Osteocyte (in vitro differentiated cells): ENCODE results near the gene FOXK2. TPM values are rescaled to one million over a fixed set of nuclear protein-coding genes. Genes with fewer than 3 reads are reported as not detected.
"Not testable (repeated sequence)": the region's sequence is repeated elsewhere in the genome, so short reads cannot be mapped to it uniquely, and the experiment has no call there.

Source experiments
- DNase-seq: peaks from one replicate; pipeline ENCODE4 v3.0.0; 2021; ENCODE audit warnings: mixed read lengths; ENCODE audit not compliant: unreplicated experiment; ENCODE audit errors: extremely low spot score
- H3K27ac Mint-ChIP-seq: one replicate; pipeline ENCODE4 v1.8.0; 2021; ENCODE audit warnings: mild to moderate bottlenecking, mixed read lengths; ENCODE audit not compliant: unreplicated experiment
- H3K27me3 Mint-ChIP-seq: one replicate; pipeline ENCODE4 v1.8.0; 2021; ENCODE audit warnings: mixed read lengths; ENCODE audit not compliant: unreplicated experiment
- H3K36me3 Mint-ChIP-seq: one replicate; pipeline ENCODE4 v1.8.0; 2021; ENCODE audit warnings: mixed read lengths; ENCODE audit not compliant: unreplicated experiment
- H3K4me1 Mint-ChIP-seq: one replicate; pipeline ENCODE4 v1.8.0; 2021; ENCODE audit warnings: mixed read lengths; ENCODE audit not compliant: unreplicated experiment
- H3K4me3 Mint-ChIP-seq: one replicate; pipeline ENCODE4 v1.8.0; 2021; ENCODE audit warnings: mild to moderate bottlenecking, moderate library complexity, mixed read lengths; ENCODE audit not compliant: unreplicated experiment
- H3K9me3 Mint-ChIP-seq: one replicate; pipeline ENCODE4 v1.8.0; 2021; ENCODE audit warnings: mixed read lengths; ENCODE audit not compliant: unreplicated experiment
- total RNA-seq: library from RNA; stranded (reverse); gene quantifications from 2 replicates; pipeline ENCODE4 v1.2.1, GENCODE V29; 2021
- TF ChIP-seq, protein P1 (sequence below): fragments of 200-600 bp; sonication (generic); IDR thresholded peaks from 2 replicates; pipeline ENCODE4 v1.5.0; 2021; ENCODE audit warnings: antibody characterized with exemption, mild to moderate bottlenecking, moderate library complexity

Gene FOXK2
- total RNA-seq, 1 donor from 2014 or later, result 65.1 TPM

GRCh38 chr17:82569621-82570020 lies 50.1 kb downstream of the FOXK2 start:
- Mint-ChIP-seq H3K27me3 (no peaks in the 10 kb centered on the region), H3K4me1 (peaks cover 22% of the 10 kb centered on the region), H3K4me3 (no peak overlapping the region), H3K36me3 (peaks cover 29% of the 10 kb centered on the region), H3K27ac (peak overlapping the region; percentile 15), H3K9me3 (no peaks in the 10 kb centered on the region)
- DNase-seq, result no peak
- TF ChIP-seq, protein P1, sequence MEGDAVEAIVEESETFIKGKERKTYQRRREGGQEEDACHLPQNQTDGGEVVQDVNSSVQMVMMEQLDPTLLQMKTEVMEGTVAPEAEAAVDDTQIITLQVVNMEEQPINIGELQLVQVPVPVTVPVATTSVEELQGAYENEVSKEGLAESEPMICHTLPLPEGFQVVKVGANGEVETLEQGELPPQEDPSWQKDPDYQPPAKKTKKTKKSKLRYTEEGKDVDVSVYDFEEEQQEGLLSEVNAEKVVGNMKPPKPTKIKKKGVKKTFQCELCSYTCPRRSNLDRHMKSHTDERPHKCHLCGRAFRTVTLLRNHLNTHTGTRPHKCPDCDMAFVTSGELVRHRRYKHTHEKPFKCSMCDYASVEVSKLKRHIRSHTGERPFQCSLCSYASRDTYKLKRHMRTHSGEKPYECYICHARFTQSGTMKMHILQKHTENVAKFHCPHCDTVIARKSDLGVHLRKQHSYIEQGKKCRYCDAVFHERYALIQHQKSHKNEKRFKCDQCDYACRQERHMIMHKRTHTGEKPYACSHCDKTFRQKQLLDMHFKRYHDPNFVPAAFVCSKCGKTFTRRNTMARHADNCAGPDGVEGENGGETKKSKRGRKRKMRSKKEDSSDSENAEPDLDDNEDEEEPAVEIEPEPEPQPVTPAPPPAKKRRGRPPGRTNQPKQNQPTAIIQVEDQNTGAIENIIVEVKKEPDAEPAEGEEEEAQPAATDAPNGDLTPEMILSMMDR, result no peak

- Mint-ChIP-seq H3K27ac (no peak overlapping the region), H3K4me3 (no peak overlapping the region), H3K4me1 (peaks cover 21% of the 10 kb centered on the region), H3K36me3 (peaks cover 26% of the 10 kb centered on the region), H3K27me3 (no peaks in the 10 kb centered on the region), H3K9me3 (no peaks in the 10 kb centered on the region)
- DNase-seq, result no peak
- TF ChIP-seq, protein P1, result no peak
These were observed 50.7 kb downstream of the FOXK2 start for GRCh38 chr17:82570277-82570676.

- Mint-ChIP-seq H3K4me3 (no peak overlapping the region), H3K27ac (no peak overlapping the region), H3K36me3 (peaks cover 25% of the 10 kb centered on the region), H3K9me3 (no peaks in the 10 kb centered on the region), H3K4me1 (peaks cover 15% of the 10 kb centered on the region), H3K27me3 (no peaks in the 10 kb centered on the region)
- DNase-seq, result no peak
- TF ChIP-seq, protein P1, result no peak
These were observed 52.3 kb downstream of the FOXK2 start for GRCh38 chr17:82571855-82572254.

DNA sequence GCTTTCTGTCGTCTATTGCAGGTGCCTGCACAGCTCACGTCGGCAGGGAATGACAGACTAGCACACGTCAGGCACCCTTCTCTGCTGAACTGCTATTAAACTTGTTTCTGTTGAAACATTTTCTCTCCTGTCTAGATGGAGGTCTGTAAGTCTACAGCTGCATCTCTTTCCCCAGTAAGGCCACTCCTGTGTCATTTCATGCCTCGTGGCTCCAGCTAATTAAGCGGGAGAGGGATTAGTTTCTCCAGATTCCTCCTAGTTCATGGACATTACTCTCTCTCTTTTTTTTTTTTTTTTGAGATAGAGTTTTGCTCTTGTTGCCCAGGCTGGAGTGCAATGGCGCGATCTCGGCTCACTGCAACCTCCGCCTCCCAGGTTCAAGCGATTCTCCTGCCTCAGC lies 54.5 kb downstream of the FOXK2 start:
- Mint-ChIP-seq H3K27me3 (no peaks in the 10 kb centered on the region), H3K4me1 (peaks cover 4% of the 10 kb centered on the region), H3K36me3 (peaks cover 22% of the 10 kb centered on the region), H3K4me3 (no peak overlapping the region), H3K9me3 (no peaks in the 10 kb centered on the region), H3K27ac (no peak overlapping the region)
- no peak for DNase-seq
- TF ChIP-seq, protein P1, result no peak

DNA sequence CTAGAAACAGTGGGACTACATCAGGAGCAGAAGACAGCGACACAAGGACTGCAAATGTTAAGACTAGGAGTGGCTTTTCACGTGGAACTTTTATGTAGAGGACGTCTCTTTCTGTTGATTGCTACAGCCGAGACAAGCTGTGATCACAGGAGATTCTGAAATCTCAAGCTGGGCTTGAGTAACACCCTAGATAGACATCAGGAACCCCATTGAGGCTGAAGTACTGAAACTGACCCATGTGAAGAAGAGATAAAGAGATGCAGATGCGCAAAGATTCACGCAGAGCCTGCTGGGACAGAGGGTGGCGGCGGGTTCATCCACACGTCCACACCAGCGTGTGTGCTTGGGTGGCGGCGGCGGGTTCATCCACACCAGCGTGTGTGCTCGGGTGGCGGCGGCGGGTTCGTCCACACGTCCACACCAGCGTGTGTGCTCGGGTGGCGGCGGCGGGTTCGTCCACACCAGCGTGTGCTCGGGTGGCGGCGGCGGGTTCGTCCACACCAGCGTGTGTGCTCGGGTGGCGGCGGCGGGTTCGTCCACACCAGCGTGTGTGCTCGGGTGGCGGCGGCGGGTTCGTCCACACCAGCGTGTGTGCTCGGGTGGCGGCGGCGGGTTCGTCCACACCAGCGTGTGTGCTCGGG lies 56.2 kb downstream of the FOXK2 start:
- H3K27ac Mint-ChIP-seq, DNase-seq, H3K4me1 Mint-ChIP-seq, H3K9me3 Mint-ChIP-seq, H3K4me3 Mint-ChIP-seq, H3K27me3 Mint-ChIP-seq: not testable (repeated sequence)
- peaks cover 22% of the 10 kb centered on the region for H3K36me3 Mint-ChIP-seq
